ENCODE measurements around the gene HIVEP3. TPM values are rescaled to one million over a fixed set of nuclear protein-coding genes. Genes with fewer than 3 reads are reported as not detected.

The HIVEP3 gene
- total RNA-seq, 1 donor from 2014 or later = 11.6 TPM

DNA sequence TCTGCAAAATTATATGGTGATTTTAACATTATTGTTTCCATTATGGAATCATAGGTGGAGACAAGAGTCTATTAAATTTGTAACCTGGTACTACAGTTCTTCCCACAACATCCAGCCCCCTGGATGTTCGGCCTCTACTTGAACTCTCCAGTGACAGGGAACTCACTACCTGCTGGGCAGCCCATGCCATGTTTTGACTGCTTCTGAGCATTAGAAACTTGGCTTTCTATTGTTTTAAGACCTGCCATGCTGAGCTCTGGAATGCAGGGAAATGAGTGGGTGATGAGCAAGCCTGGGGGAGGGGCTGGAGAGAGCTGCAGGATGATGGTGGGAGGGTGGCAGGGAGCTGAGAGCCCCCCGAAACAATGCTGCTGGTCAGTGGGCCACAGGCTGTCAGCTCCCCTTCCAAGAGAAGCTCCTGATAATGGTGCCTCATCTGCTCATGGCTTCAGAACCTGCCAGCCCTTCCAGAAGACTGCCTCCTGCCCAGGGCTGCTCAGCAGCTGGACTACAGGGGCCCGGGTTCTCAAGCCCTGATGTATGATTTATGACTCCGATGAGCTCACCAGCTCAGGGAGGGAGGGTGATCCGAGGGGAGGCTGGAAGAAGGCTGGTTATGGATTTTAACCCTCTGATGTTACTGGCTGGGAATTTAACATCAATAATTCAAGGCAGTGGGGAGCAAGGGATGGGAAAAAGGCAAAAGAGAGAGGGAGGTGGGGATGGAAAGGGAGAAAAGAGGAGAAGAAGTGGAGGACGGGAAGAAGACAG is 205.0 kb downstream of the HIVEP3 start:
- H3K36me3 ChIP-seq = no peaks in the 10 kb centered on the region
- no peak overlapping the region for H3K4me3 ChIP-seq
- TF ChIP-seq, protein P1, sequence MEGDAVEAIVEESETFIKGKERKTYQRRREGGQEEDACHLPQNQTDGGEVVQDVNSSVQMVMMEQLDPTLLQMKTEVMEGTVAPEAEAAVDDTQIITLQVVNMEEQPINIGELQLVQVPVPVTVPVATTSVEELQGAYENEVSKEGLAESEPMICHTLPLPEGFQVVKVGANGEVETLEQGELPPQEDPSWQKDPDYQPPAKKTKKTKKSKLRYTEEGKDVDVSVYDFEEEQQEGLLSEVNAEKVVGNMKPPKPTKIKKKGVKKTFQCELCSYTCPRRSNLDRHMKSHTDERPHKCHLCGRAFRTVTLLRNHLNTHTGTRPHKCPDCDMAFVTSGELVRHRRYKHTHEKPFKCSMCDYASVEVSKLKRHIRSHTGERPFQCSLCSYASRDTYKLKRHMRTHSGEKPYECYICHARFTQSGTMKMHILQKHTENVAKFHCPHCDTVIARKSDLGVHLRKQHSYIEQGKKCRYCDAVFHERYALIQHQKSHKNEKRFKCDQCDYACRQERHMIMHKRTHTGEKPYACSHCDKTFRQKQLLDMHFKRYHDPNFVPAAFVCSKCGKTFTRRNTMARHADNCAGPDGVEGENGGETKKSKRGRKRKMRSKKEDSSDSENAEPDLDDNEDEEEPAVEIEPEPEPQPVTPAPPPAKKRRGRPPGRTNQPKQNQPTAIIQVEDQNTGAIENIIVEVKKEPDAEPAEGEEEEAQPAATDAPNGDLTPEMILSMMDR (IDR thresholded peaks at IDR 0.05) = no peak
- H3K4me1 ChIP-seq = no peaks in the 10 kb centered on the region
- intact Hi-C loops (cut with DNase I) = no loop called here
- ATAC-seq (no peak), DNase-seq (no peak)
- no peak overlapping the region for H3K27ac ChIP-seq
- H3K9me3 ChIP-seq = no peaks in the 10 kb centered on the region
- no peaks in the 10 kb centered on the region for H3K27me3 ChIP-seq (ENCODE audit: low read depth)

DNA sequence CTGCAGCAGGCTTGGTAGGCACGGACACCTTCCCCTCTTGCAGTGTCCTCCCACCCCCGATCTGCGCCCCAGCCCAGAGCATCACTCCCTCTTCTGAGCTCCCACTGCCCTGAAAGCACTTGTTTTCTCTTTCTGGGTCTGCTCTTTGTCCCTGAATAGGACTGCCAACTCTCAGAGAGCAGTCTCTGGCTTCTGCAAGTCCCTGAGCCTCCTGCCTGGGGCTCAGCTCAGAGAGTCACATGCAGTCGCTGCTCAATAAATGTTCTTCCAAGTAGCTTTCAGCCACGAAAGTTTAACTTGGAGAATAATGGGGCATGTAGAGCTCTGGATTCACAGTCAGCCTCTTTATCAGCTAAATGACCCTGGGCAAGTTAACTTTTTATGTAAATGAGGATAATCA is 205.6 kb downstream of the HIVEP3 start:
- no peaks in the 10 kb centered on the region for H3K36me3 ChIP-seq
- DNase-seq = no peak

DNA sequence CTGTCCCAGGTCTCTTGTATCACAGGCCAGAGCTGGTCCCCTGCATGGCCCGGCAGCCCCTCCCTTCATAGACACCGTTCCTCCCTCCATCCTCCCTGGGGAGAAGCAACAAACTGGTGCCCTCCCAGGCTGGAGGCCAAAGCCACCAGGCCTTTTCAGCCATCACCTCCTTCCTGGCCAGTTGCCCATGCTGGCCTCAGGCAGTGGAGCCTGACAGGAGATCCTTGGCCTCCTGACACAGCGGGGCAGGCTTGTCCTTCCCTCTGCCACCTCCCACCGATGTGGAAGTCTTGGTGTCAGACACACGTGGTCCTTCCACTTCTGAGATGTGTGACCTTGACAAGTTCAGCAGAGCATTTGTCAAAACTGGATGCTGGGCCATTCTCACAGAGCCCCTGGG is 206.0 kb downstream of the HIVEP3 start:
- ATAC-seq = no peak

More for the DNA sequence above, 205.6 kb downstream of the HIVEP3 start:
- Histone ChIP-seq H3K27me3 (ENCODE audit: low read depth) (no peaks in the 10 kb centered on the region), H3K9me3 (no peaks in the 10 kb centered on the region), H3K4me3 (no peak overlapping the region), H3K27ac (no peak overlapping the region), H3K4me1 (no peaks in the 10 kb centered on the region)
- intact Hi-C loops (cut with DNase I) = no loop called here
- ATAC-seq = no peak
- TF ChIP-seq, protein P1 (IDR thresholded peaks at IDR 0.05) = no peak

DNA sequence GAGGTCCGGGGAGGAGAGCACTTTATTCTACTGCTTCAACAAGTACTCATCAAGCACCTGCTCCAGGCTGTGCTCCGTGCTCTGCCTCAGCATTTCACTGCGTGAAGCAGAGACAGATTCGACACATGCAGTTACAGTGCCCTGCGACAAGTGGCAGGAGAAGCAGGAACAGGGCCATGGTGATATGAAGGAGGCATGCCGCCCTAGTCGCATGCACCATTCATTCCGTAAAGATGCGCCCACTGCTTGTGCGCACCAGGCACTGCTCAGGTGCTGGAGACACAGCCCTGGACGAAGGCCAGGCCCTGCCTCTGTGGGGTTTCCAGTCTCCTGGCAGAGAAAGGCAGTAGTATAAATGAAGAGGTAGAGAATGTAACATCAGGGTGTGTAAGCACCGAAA is 206.6 kb downstream of the HIVEP3 start:
- no peaks in the 10 kb centered on the region for H3K27me3 ChIP-seq (ENCODE audit: low read depth)
- TF ChIP-seq, protein P1 (IDR thresholded peaks at IDR 0.05) = no peak
- no peak overlapping the region for H3K27ac ChIP-seq
- ATAC-seq (no peak), DNase-seq (no peak)
- H3K36me3 ChIP-seq = no peaks in the 10 kb centered on the region
- H3K4me1 ChIP-seq = no peaks in the 10 kb centered on the region
- no peak overlapping the region for H3K4me3 ChIP-seq
- H3K9me3 ChIP-seq = no peaks in the 10 kb centered on the region
- intact Hi-C loops (cut with DNase I) = no loop called here

More for the DNA sequence above, 206.0 kb downstream of the HIVEP3 start:
- H3K36me3 ChIP-seq = no peaks in the 10 kb centered on the region
- TF ChIP-seq, protein P1 (IDR thresholded peaks at IDR 0.05) = no peak
- no peak for DNase-seq
- no peaks in the 10 kb centered on the region for H3K27me3 ChIP-seq (ENCODE audit: low read depth)
- no peaks in the 10 kb centered on the region for H3K9me3 ChIP-seq
- no peak overlapping the region for H3K4me3 ChIP-seq
- no peaks in the 10 kb centered on the region for H3K4me1 ChIP-seq
- H3K27ac ChIP-seq = no peak overlapping the region
- intact Hi-C loops (cut with DNase I) = no loop called here

DNA sequence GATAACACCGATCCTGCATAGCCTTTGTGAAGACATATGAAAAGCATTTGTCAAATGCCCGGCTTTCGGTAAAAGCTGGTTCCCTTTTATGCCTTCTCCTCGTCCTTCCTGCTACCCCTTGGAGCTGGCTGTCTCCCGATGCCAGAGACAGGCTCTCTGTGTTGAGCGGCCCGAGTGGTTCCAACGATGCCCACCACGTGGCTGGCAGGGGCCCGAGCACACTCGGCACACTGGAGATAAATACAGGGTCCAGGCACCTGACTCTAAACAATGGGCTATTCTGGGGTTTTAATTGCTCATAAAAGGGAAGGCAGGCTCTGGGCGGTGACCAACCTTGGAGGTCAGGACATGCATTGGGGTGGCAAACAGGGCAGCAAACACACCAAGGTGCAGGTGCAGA is 207.1 kb downstream of the HIVEP3 start:
- TF ChIP-seq, protein P1 (IDR thresholded peaks at IDR 0.05) = no peak

More for the DNA sequence above, 207.1 kb downstream of the HIVEP3 start:
- intact Hi-C loops (cut with DNase I) = no loop called here
- ATAC-seq (no peak), DNase-seq (no peak)
- Histone ChIP-seq H3K9me3 (no peaks in the 10 kb centered on the region), H3K36me3 (no peaks in the 10 kb centered on the region), H3K4me1 (no peaks in the 10 kb centered on the region), H3K4me3 (no peak overlapping the region), H3K27ac (no peak overlapping the region), H3K27me3 (ENCODE audit: low read depth) (no peaks in the 10 kb centered on the region)
